Measurements from ENCODE around the gene GIGYF1.

DNA sequence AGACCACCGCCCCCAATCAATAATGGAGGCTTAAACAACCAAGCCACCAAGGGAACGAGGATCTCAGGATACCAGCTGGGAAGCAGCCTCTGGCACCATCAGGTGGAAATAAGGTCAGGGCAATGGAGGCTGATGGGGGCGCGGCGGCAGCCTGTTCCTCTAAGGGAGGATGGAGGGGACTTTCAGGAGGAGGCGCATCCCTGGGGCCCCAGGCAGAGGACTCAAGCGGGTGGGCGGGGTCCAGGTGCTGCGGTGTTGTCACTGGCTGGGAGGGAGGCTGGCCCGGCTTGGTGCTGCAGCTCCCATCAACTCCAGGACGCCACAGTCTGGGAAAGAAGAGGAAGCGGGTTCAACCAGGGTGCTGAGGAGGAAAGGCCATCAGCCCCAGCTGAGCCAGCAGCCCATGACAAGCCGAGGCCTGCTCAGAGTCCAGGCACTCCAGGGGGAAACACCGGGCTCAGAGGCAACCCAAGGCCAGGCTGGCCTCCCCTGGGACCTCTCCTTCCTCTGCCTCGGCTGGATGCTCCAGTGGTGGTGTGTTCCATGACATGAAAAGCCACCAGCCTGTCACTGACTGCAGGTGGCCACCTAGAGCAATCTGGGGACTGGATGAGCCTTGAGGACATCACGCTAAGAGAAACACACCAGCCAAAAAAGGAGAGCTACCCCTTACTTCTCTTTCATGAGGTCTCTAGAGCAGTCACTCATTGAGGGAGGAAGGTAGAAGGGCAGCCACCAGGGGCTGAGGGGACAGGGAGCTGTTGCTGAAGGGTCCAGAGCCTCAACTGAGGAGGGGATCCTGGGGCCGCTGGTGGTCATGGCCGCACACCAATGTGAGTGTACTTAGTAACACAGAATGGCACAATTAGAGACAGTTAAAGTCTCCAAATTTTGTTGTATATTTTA lies 4.6 kb downstream of the GIGYF1 start:
- TF ChIP-seq, protein P1, sequence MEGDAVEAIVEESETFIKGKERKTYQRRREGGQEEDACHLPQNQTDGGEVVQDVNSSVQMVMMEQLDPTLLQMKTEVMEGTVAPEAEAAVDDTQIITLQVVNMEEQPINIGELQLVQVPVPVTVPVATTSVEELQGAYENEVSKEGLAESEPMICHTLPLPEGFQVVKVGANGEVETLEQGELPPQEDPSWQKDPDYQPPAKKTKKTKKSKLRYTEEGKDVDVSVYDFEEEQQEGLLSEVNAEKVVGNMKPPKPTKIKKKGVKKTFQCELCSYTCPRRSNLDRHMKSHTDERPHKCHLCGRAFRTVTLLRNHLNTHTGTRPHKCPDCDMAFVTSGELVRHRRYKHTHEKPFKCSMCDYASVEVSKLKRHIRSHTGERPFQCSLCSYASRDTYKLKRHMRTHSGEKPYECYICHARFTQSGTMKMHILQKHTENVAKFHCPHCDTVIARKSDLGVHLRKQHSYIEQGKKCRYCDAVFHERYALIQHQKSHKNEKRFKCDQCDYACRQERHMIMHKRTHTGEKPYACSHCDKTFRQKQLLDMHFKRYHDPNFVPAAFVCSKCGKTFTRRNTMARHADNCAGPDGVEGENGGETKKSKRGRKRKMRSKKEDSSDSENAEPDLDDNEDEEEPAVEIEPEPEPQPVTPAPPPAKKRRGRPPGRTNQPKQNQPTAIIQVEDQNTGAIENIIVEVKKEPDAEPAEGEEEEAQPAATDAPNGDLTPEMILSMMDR (IDR thresholded peaks at IDR 0.05), result no peak
- no peak for TF ChIP-seq POLR2A (IDR thresholded peaks at IDR 0.05)

Data from esophagus squamous epithelium (tissue), 4 donors.